ENCODE data around the gene MAZ. TPM values are rescaled to one million over a fixed set of nuclear protein-coding genes. Genes with fewer than 3 reads are reported as not detected.
A peak's percentile ranks its signal among the peaks of the same experiment; 100 is the strongest.

MAZ gene
- total and polyA plus RNA-seq, 2 of the 13 experiments (the other 11 are each of a cell fraction or from before 2014, with no cell fraction given), result 203 to 277 TPM

- DNase-seq (ENCODE audit: low spot score), result no peak
- in situ Hi-C loops (cut with HindIII; ENCODE audit: extremely low pct_ligation_motif_present, low pct_unique_long_range_greater_than_20kb), result loop anchor here (25.0 kb wide), 1 partner anchor 858 kb away; the partner anchor contains the start of genes FBRS and PRR14
- no peak overlapping the region for H2AFZ ChIP-seq (ENCODE audit: low read length)
- TF ChIP-seq ZNF235 (CRISPR knock-in tag; IDR thresholded peaks at IDR 0.05; ENCODE audit: borderline replicate concordance) (no peak), SMYD3 (CRISPR knock-in tag; IDR thresholded peaks at IDR 0.05) (no peak), NFIB (CRISPR knock-in tag; IDR thresholded peaks at IDR 0.05; ENCODE audit: borderline replicate concordance) (0 out of 2 replicates have a peak, but pooled peaks have one; percentile 31), TARDBP (CRISPR knock-in tag; IDR thresholded peaks at IDR 0.05) (0 out of 2 replicates have a peak, but pooled peaks have one; percentile 37), ZNF143 (CRISPR knock-in tag; IDR thresholded peaks at IDR 0.05) (no peak), MTF2 (CRISPR knock-in tag; IDR thresholded peaks at IDR 0.05; ENCODE audit: borderline replicate concordance) (peak; percentile 87), ZC3H4 (CRISPR knock-in tag; IDR thresholded peaks at IDR 0.05; ENCODE audit: borderline replicate concordance) (no peak; the same call in 1 of the 2 replicates), NKX3-1 (CRISPR knock-in tag; IDR thresholded peaks at IDR 0.05) (no peak), SNAPC5 (CRISPR knock-in tag; IDR thresholded peaks at IDR 0.05; ENCODE audit: borderline replicate concordance) (no peak), ZFP41 (CRISPR knock-in tag; IDR thresholded peaks at IDR 0.05; ENCODE audit: borderline replicate concordance) (no peak), MAFF (IDR thresholded peaks at IDR 0.05; ENCODE audit: low read depth, low read length) (no peak), ZNF460 (CRISPR knock-in tag; IDR thresholded peaks at IDR 0.05; ENCODE audit: borderline replicate concordance) (no peak), PLSCR1 (CRISPR knock-in tag; IDR thresholded peaks at IDR 0.05; ENCODE audit: borderline replicate concordance) (no peak), ZNF747 (CRISPR knock-in tag; IDR thresholded peaks at IDR 0.05; ENCODE audit: borderline replicate concordance) (no peak), ZFY (CRISPR knock-in tag; IDR thresholded peaks at IDR 0.05) (no peak), ZNF124 (CRISPR knock-in tag; IDR thresholded peaks at IDR 0.05) (no peak), ZNF7 (CRISPR knock-in tag; IDR thresholded peaks at IDR 0.05) (no peak), ZNF362 (CRISPR knock-in tag; IDR thresholded peaks at IDR 0.05; ENCODE audit: borderline replicate concordance) (no peak), MTA3 (CRISPR knock-in tag; IDR thresholded peaks at IDR 0.05) (no peak)
- TF ChIP-seq, protein P1, sequence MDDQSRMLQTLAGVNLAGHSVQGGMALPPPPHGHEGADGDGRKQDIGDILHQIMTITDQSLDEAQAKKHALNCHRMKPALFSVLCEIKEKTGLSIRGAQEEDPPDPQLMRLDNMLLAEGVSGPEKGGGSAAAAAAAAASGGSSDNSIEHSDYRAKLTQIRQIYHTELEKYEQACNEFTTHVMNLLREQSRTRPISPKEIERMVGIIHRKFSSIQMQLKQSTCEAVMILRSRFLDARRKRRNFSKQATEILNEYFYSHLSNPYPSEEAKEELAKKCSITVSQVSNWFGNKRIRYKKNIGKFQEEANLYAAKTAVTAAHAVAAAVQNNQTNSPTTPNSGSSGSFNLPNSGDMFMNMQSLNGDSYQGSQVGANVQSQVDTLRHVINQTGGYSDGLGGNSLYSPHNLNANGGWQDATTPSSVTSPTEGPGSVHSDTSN (CRISPR knock-in tag; IDR thresholded peaks at IDR 0.05; ENCODE audit: borderline replicate concordance), result no peak
These were observed 1.7 kb upstream of the MAZ start for GRCh38 chr16:29804455-29805231.

More at GRCh38 chr16:29804455-29805231, 1.7 kb upstream of the MAZ start:
- peak overlapping the region; percentile 59 to 85 (median 77) for H3K4me3 ChIP-seq (replicated peaks in 1 of 3; ENCODE audit: insufficient read depth in 1 of 3, low read depth in 2 of 3, low read length in 3 of 3)
- no peaks in the 10 kb centered on the region for H3K27me3 ChIP-seq (ENCODE audit: control insufficient read depth in 1 of 2, insufficient read depth in 2 of 2, low read length in 2 of 2)
- H3K79me2 ChIP-seq (ENCODE audit: insufficient read depth, low read length), result peaks cover 22% of the 10 kb centered on the region
- H3K4me1 ChIP-seq (ENCODE audit: insufficient read depth, low read length), result peaks cover 41% of the 10 kb centered on the region
- WGBS (ENCODE audit: low lambda C conversion rate), result 35% methylated on average over 9 of the region's 26 CpGs
- ATAC-seq (peak; percentile 1; the same call in 2 of the 3 replicates), FAIRE-seq (no peak)
- TSS peak; percentile 90 for BruUV-seq (replicated peaks)
- intact Hi-C loops (cut with micrococcal nuclease; ENCODE audit: unreplicated experiment), result loop anchor here (1.0 kb wide), 1 partner anchor 14 kb away; the partner anchor contains the start of gene KIF22
- H3K9ac ChIP-seq (ENCODE audit: insufficient read depth, low read depth, low read length), result peak overlapping the region; percentile 88
- H3K27ac ChIP-seq (ENCODE audit: extremely low read length, insufficient read depth, low read length), result peak overlapping the region; percentile 88
- H3K36me3 ChIP-seq (replicated peaks in 1 of 2; ENCODE audit: control insufficient read depth in 1 of 2, insufficient read depth in 2 of 2, low read length in 2 of 2), result peaks cover 19 to 53% of the 10 kb centered on the region in 2 experiments
- ChIA-PET CTCF (ENCODE audit: low intra/inter-chr PET ratio, low total read pairs) (no interaction called here), POLR2A (interaction anchor here (0.7 to 3.8 kb wide), 19 partner anchors 9 to 334 kb away, joined by 3 to 37 read pairs (median 4); partner anchors contain the start of genes ASPHD1, KIF22, MVP and PAGR1)
- no peaks in the 10 kb centered on the region for H3K9me3 ChIP-seq (ENCODE audit: low read length)
- H4K20me1 ChIP-seq (ENCODE audit: insufficient read depth, low read length), result peaks cover 14% of the 10 kb centered on the region; the same call in 1 of the 2 replicates
- peak overlapping the region; percentile 95 for H3K4me2 ChIP-seq (ENCODE audit: low read depth, low read length)

All from HepG2 (cell line).